Uterus (tissue), 2 donors: Measurements from ENCODE around the gene MUC13.

Source experiments
- CTCF ChIP-seq, 4 experiments: fragments of 200-600 bp in 2 of 4; fragments of 450-650 bp in 2 of 4; sonication (generic) in 2 of 4; IDR thresholded peaks; one replicate each; pipeline ENCODE4 v1.5.1; 2016 to 2019; ENCODE audit warnings: antibody characterized with exemption in 4 of 4, mild to moderate bottlenecking in 2 of 4, moderate library complexity in 1 of 4
- POLR2A ChIP-seq, 2 donors: fragments of 450-650 bp; IDR thresholded peaks; one replicate each; pipeline ENCODE4 v1.6.1; 2016; ENCODE audit warnings: antibody characterized with exemption in 2 of 2, mild to moderate bottlenecking in 1 of 2, moderate library complexity in 1 of 2

- TF ChIP-seq CTCF (IDR thresholded peaks at IDR 0.05) (no peak), POLR2A (IDR thresholded peaks at IDR 0.05) (no peak)
Measured at GRCh38 chr3:124950026-124950425, 15.5 kb upstream of the MUC13 start.
